Naive thymus-derived CD8-positive, alpha-beta T cell (primary cell): Measurements from ENCODE around the gene ZKSCAN5. TPM values are rescaled to one million over a fixed set of nuclear protein-coding genes. Genes with fewer than 3 reads are reported as not detected.
A peak's percentile ranks its signal among the peaks of the same experiment; 100 is the strongest.

Source experiments
- ATAC-seq, 2 donors: fragments of 150-1000 bp; cut with Tn5 transposase in 1 of 2; sonication (Bioruptor Pico), chemical (Tn5 transposase) in 1 of 2; 1 replicate in 1 of 2; 2 replicates in 1 of 2; pipeline ENCODE4 v1.10.0; 2021; ENCODE audit warnings: mild to moderate bottlenecking in 2 of 2, moderate library complexity in 2 of 2
- POLR2A ChIA-PET: fragments of 350-600 bp; sonication (Branson Sonifier 250); formaldehyde crosslinking; loops from one replicate; lab custom pipeline; 2021; ENCODE audit warnings: antibody characterized with exemption; lab: Charles Lee
- DNase-seq, 10 donors: peaks; one replicate each; pipeline versions ENCODE4 v3.0.0 to v3.0.0-alpha.2; 2020 to 2022
- H3K27ac Mint-ChIP-seq, 10 donors: one replicate each; pipeline ENCODE4 v1.8.0; 2020 to 2022; ENCODE audit warnings: mild to moderate bottlenecking in 10 of 10, mixed read lengths in 10 of 10, moderate library complexity in 4 of 10, inconsistent platforms in 1 of 10
- H3K27me3 Mint-ChIP-seq, 5 donors: one replicate each; pipeline ENCODE4 v1.8.0; 2021 to 2022; ENCODE audit warnings: mixed read lengths in 5 of 5
- H3K36me3 Mint-ChIP-seq, 3 donors: one replicate each; pipeline ENCODE4 v1.8.0; 2020 to 2022; ENCODE audit warnings: mixed read lengths in 3 of 3, mild to moderate bottlenecking in 2 of 3, inconsistent platforms in 1 of 3
- H3K4me1 Mint-ChIP-seq, 4 donors: one replicate each; pipeline ENCODE4 v1.8.0; 2021 to 2022; ENCODE audit warnings: mixed read lengths in 4 of 4
- H3K4me3 Mint-ChIP-seq, 10 donors: one replicate each; pipeline ENCODE4 v1.8.0; 2020 to 2022; ENCODE audit warnings: mild to moderate bottlenecking in 10 of 10, mixed read lengths in 10 of 10, moderate library complexity in 6 of 10, inconsistent platforms in 1 of 10
- H3K9me3 Mint-ChIP-seq, 9 donors: one replicate each; pipeline ENCODE4 v1.8.0; 2020 to 2022; ENCODE audit warnings: mixed read lengths in 9 of 9, mild to moderate bottlenecking in 3 of 9, inconsistent platforms in 1 of 9, moderate library complexity in 1 of 9
- polyA plus RNA-seq, 3 donors: library from polyadenylated mRNA; unstranded; fragments of 300-500 nt; fragmentation: Illumina TruSeq; gene quantifications; one replicate each; pipeline ENCODE4 v1.2.3, GENCODE V29; 2021
- total RNA-seq, 8 experiments: library from RNA in 2 of 8; stranded (reverse) in 2 of 8; gene quantifications; one replicate each; pipeline ENCODE4 v1.2.3 and lab custom pipeline; 2021 to 2026

The ZKSCAN5 gene
- total RNA-seq: 1 to 10 TPM; 8.9 to 9.9 TPM
- polyA plus RNA-seq: 1 to 10 TPM; 3.0 to 5.7 (median 3.9) TPM
- total RNA-seq (lab: John Stamatoyannopoulos, UW): 18.7 to 41.1 (median 29.8) reads per million in 6 experiments

- H3K36me3 Mint-ChIP-seq: peaks cover 0 to 5% (median 5%) of the 10 kb centered on the region in 3 donors
- H3K4me3 Mint-ChIP-seq: peak within 1 kb of the TSS; percentile 83 to 100 (median 98)
- no peaks in the 10 kb centered on the region for H3K9me3 Mint-ChIP-seq
- POLR2A ChIA-PET: interaction anchor here (0.5 to 4.3 kb wide), 29 partner anchors 11 to 1253 kb away, joined by 3 to 71 read pairs (median 4); partner anchors contain the start of genes ARPC1A, ATP5MF, BUD31 and FAM200A
- DNase-seq (peak; percentile 93 to 99 (median 96)), ATAC-seq (peak; percentile 84 to 85)
- H3K27me3 Mint-ChIP-seq: no peaks in the 10 kb centered on the region
- peak within 1 kb of the TSS; percentile 96 to 100 (median 98) for H3K27ac Mint-ChIP-seq
- H3K4me1 Mint-ChIP-seq: peaks cover 15 to 48% (median 31%) of the 10 kb centered on the region in 4 donors
Observed at GRCh38 chr7:99504603-99505323, at the start of gene ZKSCAN5. ZKSCAN5 (plus strand) TSS chr7:99504662; CDS start chr7:99506045, 1,383 bp downstream.

DNA sequence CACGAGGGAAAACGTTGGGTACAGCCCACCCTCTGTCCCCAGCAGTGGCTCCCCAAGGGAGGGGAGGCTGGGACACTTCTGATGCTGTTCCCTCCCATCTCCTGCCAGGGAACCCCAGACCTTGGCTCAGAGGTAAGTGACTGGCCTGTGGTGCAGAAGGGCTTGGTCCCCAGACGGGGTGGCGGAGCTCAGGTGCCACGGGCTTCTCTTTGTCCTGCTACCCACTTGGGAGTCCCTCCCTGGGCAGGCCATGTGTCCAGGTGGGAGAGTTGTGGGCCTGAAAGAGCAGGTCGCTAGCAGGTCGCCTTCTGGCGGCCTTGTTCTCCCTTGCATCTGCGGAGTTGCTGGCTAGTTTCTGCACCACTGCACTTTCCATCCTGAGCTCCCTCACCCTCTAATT lies 48.6 kb upstream of the ZKSCAN5 start:
- Mint-ChIP-seq H3K27ac (no peak overlapping the region), H3K36me3 (peaks cover 0 to 68% (median 2%) of the 10 kb centered on the region in 3 donors), H3K4me1 (peaks cover 13 to 21% (median 20%) of the 10 kb centered on the region in 4 donors), H3K9me3 (no peaks in the 10 kb centered on the region), H3K4me3 (no peak overlapping the region), H3K27me3 (no peaks in the 10 kb centered on the region)
- no peak for ATAC-seq
- POLR2A ChIA-PET: interaction anchor here (0.9 kb wide), 2 partner anchors 47 to 54 kb away, joined by 3 read pairs; partner anchors contain the start of genes BUD31 and PDAP1
- DNase-seq: no peak

DNA sequence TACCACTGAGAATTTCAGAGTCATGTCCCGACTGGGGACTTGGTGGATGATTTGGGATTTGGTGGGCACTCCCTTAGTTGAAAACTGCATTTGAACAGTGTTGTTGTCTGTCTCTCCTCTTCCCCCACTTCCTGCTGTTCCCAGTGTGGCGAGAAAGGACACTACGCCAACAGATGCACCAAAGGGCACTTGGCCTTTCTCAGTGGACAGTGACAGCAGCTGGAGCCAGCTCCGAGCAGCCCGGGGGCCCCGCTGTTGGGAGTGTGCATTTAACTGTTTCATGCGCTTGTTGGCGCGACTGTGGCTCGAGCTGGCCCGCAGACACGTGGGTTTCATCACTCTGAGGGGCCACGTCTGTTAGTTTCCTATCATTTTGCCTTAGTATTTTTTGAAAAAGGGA lies 48.2 kb upstream of the ZKSCAN5 start:
- no peak for DNase-seq
- peaks cover 15 to 23% (median 22%) of the 10 kb centered on the region in 4 donors for H3K4me1 Mint-ChIP-seq
- peaks cover 0 to 65% (median 2%) of the 10 kb centered on the region in 3 donors for H3K36me3 Mint-ChIP-seq
- no peaks in the 10 kb centered on the region for H3K9me3 Mint-ChIP-seq
- no peak for ATAC-seq
- no peaks in the 10 kb centered on the region for H3K27me3 Mint-ChIP-seq
- POLR2A ChIA-PET: no interaction called here
- no peak overlapping the region for H3K4me3 Mint-ChIP-seq
- peak overlapping the region in 1 of 10 donors; percentile 43 for H3K27ac Mint-ChIP-seq

DNA sequence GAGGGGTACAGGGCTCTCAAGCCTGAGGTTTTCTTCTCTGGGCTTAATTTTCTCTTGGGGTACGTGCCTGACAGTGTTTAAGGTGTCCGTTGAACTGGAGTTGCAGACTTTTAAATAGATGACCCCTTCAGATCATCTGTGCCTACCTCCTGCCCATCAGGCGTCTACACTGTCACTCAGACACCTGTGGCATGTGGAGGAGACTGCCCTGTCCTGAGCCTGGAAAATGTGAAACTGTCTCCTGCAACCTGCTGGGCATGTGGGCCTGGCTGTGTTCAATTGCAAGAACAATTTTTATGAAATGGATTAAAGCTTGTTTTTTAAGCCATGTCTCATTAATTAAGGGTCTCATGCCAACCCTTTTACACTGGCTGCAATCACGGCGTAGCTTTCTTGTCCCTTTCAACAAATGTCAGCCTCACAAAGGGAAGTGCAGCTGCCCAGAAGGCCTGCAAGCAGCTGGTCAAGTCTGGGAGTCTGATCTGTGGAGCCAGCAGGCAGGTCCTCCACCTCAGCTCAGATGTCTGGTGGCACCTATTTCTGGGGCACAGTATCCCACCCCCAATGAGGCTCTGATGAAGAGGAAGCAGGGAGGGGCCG lies 47.3 kb upstream of the ZKSCAN5 start:
- Mint-ChIP-seq H3K27me3 (no peaks in the 10 kb centered on the region), H3K4me1 (peaks cover 15 to 30% (median 22%) of the 10 kb centered on the region in 4 donors), H3K4me3 (no peak overlapping the region), H3K36me3 (peaks cover 0 to 63% (median 2%) of the 10 kb centered on the region in 3 donors), H3K27ac (peak overlapping the region in 3 of 10 donors; percentile 43 to 57 (median 53)), H3K9me3 (no peaks in the 10 kb centered on the region)
- no peak for DNase-seq
- no peak for ATAC-seq
- POLR2A ChIA-PET: interaction anchor here (0.5 to 0.6 kb wide), 3 partner anchors 14 to 129 kb away, joined by 3 to 4 read pairs (median 3); no protein-coding TSS in a partner anchor

DNA sequence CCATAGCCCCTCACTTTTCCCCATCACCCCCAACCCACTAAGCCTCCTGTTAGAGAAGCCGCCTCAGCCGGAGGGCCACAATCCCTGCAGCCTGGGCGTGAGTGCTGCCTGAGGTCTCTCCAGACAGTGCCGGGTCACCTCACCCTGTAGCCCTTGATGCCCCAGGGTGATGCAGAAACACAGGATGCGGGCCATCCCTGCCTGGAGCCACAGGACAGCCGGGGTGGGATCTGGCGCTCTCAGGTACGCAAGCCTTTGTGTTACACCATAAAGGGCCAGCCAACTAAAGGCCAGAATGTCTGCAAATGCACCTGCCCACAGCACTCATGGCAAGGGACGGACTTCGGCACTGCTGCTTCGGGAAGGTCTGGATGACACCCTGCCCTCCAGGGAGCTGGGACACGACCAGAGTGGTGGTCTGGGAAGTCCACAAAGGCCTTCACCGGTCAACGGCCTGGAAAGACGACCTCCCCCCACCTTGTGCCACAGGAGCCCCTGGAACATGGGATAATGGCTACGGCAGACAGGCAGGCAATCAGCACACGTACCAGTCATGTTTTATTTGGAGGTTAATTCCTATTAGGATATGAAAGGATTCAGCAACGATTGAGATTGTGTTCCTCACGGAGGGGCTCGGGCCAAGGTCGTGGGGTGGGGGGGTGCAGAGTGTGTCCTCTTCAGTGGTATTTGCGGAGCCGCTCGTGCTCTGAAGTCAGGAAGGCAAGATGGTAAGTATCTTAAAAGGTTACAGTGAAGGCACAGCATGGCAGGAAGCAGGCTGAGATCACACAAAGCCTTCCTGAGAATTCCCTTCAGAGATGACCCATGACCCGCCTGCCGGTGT lies 46.6 kb upstream of the ZKSCAN5 start:
- H3K27ac Mint-ChIP-seq: no peak overlapping the region
- peaks cover 0 to 61% (median 2%) of the 10 kb centered on the region in 3 donors for H3K36me3 Mint-ChIP-seq
- POLR2A ChIA-PET: interaction anchor here (0.6 kb wide), 2 partner anchors 14 to 112 kb away, joined by 3 to 4 read pairs; no protein-coding TSS in a partner anchor

DNA sequence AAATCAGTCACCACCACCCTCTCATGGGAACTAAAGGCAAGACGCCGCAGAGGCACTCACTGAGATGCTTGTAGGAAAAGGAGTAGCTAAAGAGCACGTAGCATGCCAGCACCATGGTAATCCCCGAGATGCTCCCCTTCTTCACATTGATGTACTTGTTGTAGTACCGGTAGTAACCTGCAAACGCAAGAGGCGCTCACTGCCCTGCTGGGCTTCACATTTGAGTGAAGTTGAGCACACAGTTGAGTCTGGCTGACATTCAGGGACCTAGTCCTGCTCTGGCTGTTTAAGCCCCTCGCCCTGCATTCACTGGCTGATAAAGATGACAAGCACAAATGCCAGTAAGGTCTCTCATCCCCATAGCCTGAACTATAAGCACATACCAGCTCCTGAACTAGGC lies 45.4 kb upstream of the ZKSCAN5 start:
- POLR2A ChIA-PET: no interaction called here
- Mint-ChIP-seq H3K4me1 (peaks cover 22 to 44% (median 29%) of the 10 kb centered on the region in 4 donors), H3K9me3 (no peaks in the 10 kb centered on the region), H3K27me3 (no peaks in the 10 kb centered on the region), H3K4me3 (no peak overlapping the region), H3K27ac (peak overlapping the region in 6 of 10 donors; percentile 12 to 77 (median 40)), H3K36me3 (peaks cover 3 to 54% (median 4%) of the 10 kb centered on the region in 3 donors)
- peak in 1 of 10 donors; percentile 15 for DNase-seq
- ATAC-seq: peak; percentile 46 to 57

More for the DNA sequence above, 46.6 kb upstream of the ZKSCAN5 start:
- DNase-seq (peak in 1 of 10 donors; percentile 55), ATAC-seq (no peak)
- Mint-ChIP-seq H3K9me3 (no peaks in the 10 kb centered on the region), H3K4me3 (no peak overlapping the region), H3K4me1 (peaks cover 20 to 36% (median 25%) of the 10 kb centered on the region in 4 donors), H3K27me3 (no peaks in the 10 kb centered on the region)

GRCh38 chr7:99460651-99461050 lies 43.8 kb upstream of the ZKSCAN5 start:
- ATAC-seq: no peak
- Mint-ChIP-seq H3K4me1 (peaks cover 25 to 58% (median 38%) of the 10 kb centered on the region in 4 donors), H3K27me3 (no peaks in the 10 kb centered on the region), H3K4me3 (peak overlapping the region in 2 of 10 donors; percentile 37 to 51), H3K27ac (peak overlapping the region in 7 of 10 donors; percentile 5 to 90 (median 71)), H3K9me3 (no peaks in the 10 kb centered on the region), H3K36me3 (peaks cover 1 to 53% (median 4%) of the 10 kb centered on the region in 3 donors)
- POLR2A ChIA-PET: interaction anchor here (1.0 kb wide), 1 partner anchor 14 kb away, joined by 3 read pairs; no protein-coding TSS in a partner anchor
- DNase-seq: no peak

GRCh38 chr7:99461221-99461620 lies 43.2 kb upstream of the ZKSCAN5 start:
- peaks cover 1 to 51% (median 4%) of the 10 kb centered on the region in 3 donors for H3K36me3 Mint-ChIP-seq

DNA sequence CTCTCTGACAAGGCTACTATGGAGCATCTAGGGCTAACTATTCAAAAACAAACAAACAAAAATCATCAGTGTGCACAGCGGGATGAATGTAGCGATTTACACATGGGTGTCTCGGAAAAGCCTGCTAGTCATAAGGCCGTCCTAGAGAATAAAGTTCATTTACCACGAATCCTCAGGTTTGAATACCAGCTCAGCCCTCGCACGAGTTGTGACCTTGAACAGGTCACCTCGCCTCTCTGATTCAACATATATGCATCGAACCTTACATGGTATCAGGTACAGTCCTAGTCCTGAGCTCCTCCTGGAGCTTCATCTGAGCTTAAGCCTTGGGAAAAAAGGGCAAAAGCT lies 39.1 kb upstream of the ZKSCAN5 start:
- Mint-ChIP-seq H3K27ac (peak overlapping the region; percentile 83 to 98 (median 96)), H3K4me1 (peaks cover 17 to 50% (median 32%) of the 10 kb centered on the region in 4 donors)

More at GRCh38 chr7:99461221-99461620, 43.2 kb upstream of the ZKSCAN5 start:
- no peak for DNase-seq
- Mint-ChIP-seq H3K9me3 (no peaks in the 10 kb centered on the region), H3K27ac (peak overlapping the region in 2 of 10 donors; percentile 7 to 40), H3K4me1 (peaks cover 28 to 62% (median 43%) of the 10 kb centered on the region in 4 donors), H3K4me3 (no peak overlapping the region), H3K27me3 (no peaks in the 10 kb centered on the region)
- POLR2A ChIA-PET: interaction anchor here (1.0 kb wide), 1 partner anchor 15 kb away, joined by 3 read pairs; no protein-coding TSS in a partner anchor
- no peak for ATAC-seq

GRCh38 chr7:99468336-99468918 lies 36.0 kb upstream of the ZKSCAN5 start:
- DNase-seq (no peak), ATAC-seq (no peak)
- H3K4me1 Mint-ChIP-seq: peaks cover 21 to 39% (median 32%) of the 10 kb centered on the region in 4 donors
- no peaks in the 10 kb centered on the region for H3K9me3 Mint-ChIP-seq
- H3K27ac Mint-ChIP-seq: no peak overlapping the region
- peak overlapping the region in 1 of 10 donors; percentile 58 for H3K4me3 Mint-ChIP-seq
- H3K27me3 Mint-ChIP-seq: no peaks in the 10 kb centered on the region
- H3K36me3 Mint-ChIP-seq: peaks cover 1 to 4% (median 3%) of the 10 kb centered on the region in 3 donors
- POLR2A ChIA-PET: interaction anchor here (1.8 kb wide), 1 partner anchor 31 kb away, joined by 7 read pairs; the partner anchor contains the start of gene ZNF394

More for the DNA sequence above, 39.1 kb upstream of the ZKSCAN5 start:
- peaks cover 1 to 12% (median 4%) of the 10 kb centered on the region in 3 donors for H3K36me3 Mint-ChIP-seq
- no peaks in the 10 kb centered on the region for H3K9me3 Mint-ChIP-seq
- DNase-seq (no peak), ATAC-seq (peak; percentile 1 to 7)
- H3K4me3 Mint-ChIP-seq: peak overlapping the region; percentile 88 to 98 (median 96)
- no peaks in the 10 kb centered on the region for H3K27me3 Mint-ChIP-seq
- POLR2A ChIA-PET: interaction anchor here (0.6 to 3.0 kb wide), 8 partner anchors 18 to 1240 kb away, joined by 3 to 22 read pairs (median 8); partner anchors contain the start of genes BUD31, CPSF4, PDAP1 and PTCD1
